Activated CD4-positive, alpha-beta memory T cell treated with anti-CD3 and anti-CD28 coated beads, Interleukin-2, amount 10 ng/mL, durations not matched to agents 7 days and 5 days (primary cell): ENCODE measurements around the gene RAMAC. TPM values are rescaled to one million over a fixed set of nuclear protein-coding genes. Genes with fewer than 3 reads are reported as not detected.

ENCODE experiments used
- CTCF ChIA-PET: fragments of 350-600 bp; sonication (Branson Sonifier 250); formaldehyde crosslinking; loops from one replicate; lab custom pipeline; 2021; ENCODE audit warnings: antibody characterized with exemption, inconsistent platforms; lab: Charles Lee
- POLR2A ChIA-PET: fragments of 350-600 bp; sonication (Branson Sonifier 250); formaldehyde crosslinking; loops from one replicate; lab custom pipeline; 2021; ENCODE audit warnings: antibody characterized with exemption; lab: Charles Lee
- DNase-seq: peaks from one replicate; pipeline ENCODE4 v3.0.0-alpha.2; 2020
- H3K27ac Mint-ChIP-seq: one replicate; pipeline ENCODE4 v1.8.0; 2021; ENCODE audit warnings: mild to moderate bottlenecking, mixed read lengths
- H3K27me3 Mint-ChIP-seq: one replicate; pipeline ENCODE4 v1.8.0; 2021; ENCODE audit warnings: mixed read lengths
- H3K36me3 Mint-ChIP-seq: one replicate; pipeline ENCODE4 v1.8.0; 2021; ENCODE audit warnings: low read depth, mixed read lengths
- H3K4me1 Mint-ChIP-seq: one replicate; pipeline ENCODE4 v1.8.0; 2021; ENCODE audit warnings: mixed read lengths
- H3K4me3 Mint-ChIP-seq: one replicate; pipeline ENCODE4 v1.8.0; 2021; ENCODE audit warnings: mild to moderate bottlenecking, mixed read lengths
- H3K9me3 Mint-ChIP-seq: one replicate; pipeline ENCODE4 v1.8.0; 2021; ENCODE audit warnings: mixed read lengths
- total RNA-seq, 2 experiments: library from RNA; stranded (reverse); gene quantifications; one replicate each; pipeline ENCODE4 v1.2.3, GENCODE V29; 2021

The RAMAC gene
- total RNA-seq, 2 experiments from 2014 or later = 24.1 TPM

GRCh38 chr15:82970696-82971095 lies 15.3 kb upstream of the RAMAC start:
- CTCF ChIA-PET = interaction anchor here (0.6 to 1.8 kb wide), 2 partner anchors 29 to 182 kb away, joined by 3 to 4 read pairs; no protein-coding TSS in a partner anchor
- no peak for DNase-seq
- H3K4me1 Mint-ChIP-seq = peaks cover 22% of the 10 kb centered on the region
- POLR2A ChIA-PET = interaction anchor here (1.3 kb wide), 1 partner anchor 16 kb away, joined by 5 read pairs; the partner anchor contains the start of gene RAMAC
- no peaks in the 10 kb centered on the region for H3K9me3 Mint-ChIP-seq
- H3K4me3 Mint-ChIP-seq = no peak overlapping the region
- H3K27me3 Mint-ChIP-seq = peaks cover 25% of the 10 kb centered on the region
- H3K27ac Mint-ChIP-seq = no peak overlapping the region
- H3K36me3 Mint-ChIP-seq = no peaks in the 10 kb centered on the region

GRCh38 chr15:82971218-82971984 lies 14.6 kb upstream of the RAMAC start:
- POLR2A ChIA-PET = interaction anchor here (1.3 kb wide), 1 partner anchor 15 kb away, joined by 5 read pairs; the partner anchor contains the start of gene RAMAC
- CTCF ChIA-PET = interaction anchor here (0.6 to 1.8 kb wide), 2 partner anchors 29 to 181 kb away, joined by 3 to 4 read pairs; no protein-coding TSS in a partner anchor
- Mint-ChIP-seq H3K27ac (no peak overlapping the region), H3K4me3 (no peak overlapping the region), H3K9me3 (no peaks in the 10 kb centered on the region), H3K4me1 (peaks cover 15% of the 10 kb centered on the region), H3K36me3 (no peaks in the 10 kb centered on the region), H3K27me3 (peaks cover 25% of the 10 kb centered on the region)
- DNase-seq = no peak

- H3K27ac Mint-ChIP-seq = no peak overlapping the region
- DNase-seq = no peak
- H3K27me3 Mint-ChIP-seq = peaks cover 21% of the 10 kb centered on the region
- ChIA-PET POLR2A (no interaction called here), CTCF (no interaction called here)
- no peaks in the 10 kb centered on the region for H3K9me3 Mint-ChIP-seq
- H3K4me1 Mint-ChIP-seq = peaks cover 2% of the 10 kb centered on the region
- H3K36me3 Mint-ChIP-seq = no peaks in the 10 kb centered on the region
- H3K4me3 Mint-ChIP-seq = no peak overlapping the region
Measured at GRCh38 chr15:82972990-82973389, 13.0 kb upstream of the RAMAC start.

DNA sequence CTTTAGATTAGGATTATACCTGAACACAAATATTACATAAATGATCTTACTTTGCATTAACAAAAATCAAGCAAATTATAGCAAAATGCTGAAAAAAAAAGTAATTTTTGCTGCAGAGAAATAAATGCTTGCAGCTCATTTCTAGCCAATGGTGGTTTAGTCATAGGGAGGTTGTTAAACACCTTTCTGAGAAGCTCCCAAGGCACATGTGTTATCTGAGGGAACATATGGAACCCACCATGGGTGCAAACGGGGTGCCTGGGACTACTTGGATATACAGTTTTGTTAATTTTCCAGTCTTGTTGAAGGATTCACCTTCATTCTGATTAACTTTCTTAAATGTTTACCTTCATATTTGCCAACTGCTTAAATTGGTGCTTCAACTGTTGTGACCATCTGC lies 8.9 kb upstream of the RAMAC start:
- no peaks in the 10 kb centered on the region for H3K9me3 Mint-ChIP-seq
- DNase-seq = no peak
- no peaks in the 10 kb centered on the region for H3K4me1 Mint-ChIP-seq
- ChIA-PET CTCF (no interaction called here), POLR2A (no interaction called here)
- no peak overlapping the region for H3K27ac Mint-ChIP-seq
- no peak overlapping the region for H3K4me3 Mint-ChIP-seq
- H3K27me3 Mint-ChIP-seq = no peaks in the 10 kb centered on the region
- H3K36me3 Mint-ChIP-seq = peaks cover 3% of the 10 kb centered on the region

DNA sequence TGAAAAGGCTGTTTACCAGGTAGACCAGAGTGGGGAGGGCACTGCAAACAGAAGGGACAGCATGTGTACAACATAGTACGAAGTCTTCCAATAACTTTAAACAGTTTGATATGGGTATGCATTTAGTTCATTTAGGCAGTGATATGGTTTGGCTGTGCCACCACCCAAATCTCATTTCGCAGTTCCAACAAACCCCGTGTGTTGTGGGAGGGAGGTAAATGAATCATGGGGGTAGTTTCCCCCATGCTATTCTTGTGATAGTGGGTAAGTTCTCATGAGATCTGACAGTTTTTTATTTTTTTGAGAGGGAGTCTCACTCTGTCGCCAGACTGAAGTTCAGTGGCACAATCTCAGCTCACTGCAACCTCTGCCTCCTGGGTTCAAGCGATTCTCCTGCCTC lies 7.6 kb upstream of the RAMAC start:
- POLR2A ChIA-PET = no interaction called here

DNA sequence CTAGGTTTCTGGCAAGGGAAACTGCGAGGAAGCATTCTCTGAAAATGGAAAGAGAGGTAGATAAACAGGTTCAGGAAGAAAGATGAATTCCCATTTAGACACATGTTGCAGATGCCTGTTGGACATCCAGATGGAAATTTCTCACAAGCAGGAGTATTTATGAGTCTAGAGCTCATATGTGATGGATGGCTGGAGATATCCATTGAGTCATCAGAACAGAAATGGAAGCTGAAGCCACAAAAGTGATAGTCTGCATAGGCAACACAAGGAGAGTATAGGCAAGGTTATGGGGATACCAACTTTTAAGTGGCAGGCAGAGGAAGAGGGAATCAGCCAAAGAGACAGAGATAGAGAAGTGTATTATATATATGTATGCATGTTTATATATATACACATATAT lies 6.3 kb upstream of the RAMAC start:
- Mint-ChIP-seq H3K9me3 (no peaks in the 10 kb centered on the region), H3K27me3 (no peaks in the 10 kb centered on the region), H3K4me3 (no peak overlapping the region), H3K36me3 (peaks cover 6% of the 10 kb centered on the region), H3K4me1 (peaks cover 4% of the 10 kb centered on the region), H3K27ac (no peak overlapping the region)
- ChIA-PET CTCF (no interaction called here), POLR2A (no interaction called here)
- no peak for DNase-seq

More for the DNA sequence above, 7.6 kb upstream of the RAMAC start:
- H3K4me3 Mint-ChIP-seq = no peak overlapping the region
- H3K27me3 Mint-ChIP-seq = no peaks in the 10 kb centered on the region
- H3K27ac Mint-ChIP-seq = no peak overlapping the region
- CTCF ChIA-PET = no interaction called here
- DNase-seq = no peak
- H3K4me1 Mint-ChIP-seq = no peaks in the 10 kb centered on the region
- H3K36me3 Mint-ChIP-seq = peaks cover 3% of the 10 kb centered on the region
- H3K9me3 Mint-ChIP-seq = no peaks in the 10 kb centered on the region

DNA sequence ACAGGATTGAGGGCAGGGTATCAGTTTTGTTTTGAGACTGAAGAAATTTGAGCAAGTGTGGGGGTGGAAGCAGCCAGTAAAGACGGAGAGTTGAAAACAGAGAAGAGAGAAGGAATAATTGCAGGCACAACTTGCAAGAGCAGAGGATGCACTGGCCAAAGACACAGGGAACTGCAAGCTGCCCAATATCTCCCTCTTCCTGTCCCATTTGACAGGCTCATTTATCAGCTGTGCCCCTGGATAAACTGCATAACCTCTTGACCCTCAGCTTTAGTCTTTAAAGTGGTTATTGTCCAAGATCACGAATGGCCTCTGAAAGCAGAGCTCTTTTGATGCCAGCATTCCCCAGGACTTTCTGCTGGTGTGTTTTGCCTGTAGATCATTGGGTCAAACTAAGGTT lies 5.0 kb upstream of the RAMAC start:
- Mint-ChIP-seq H3K27me3 (no peaks in the 10 kb centered on the region), H3K27ac (no peak overlapping the region), H3K4me3 (no peak overlapping the region), H3K36me3 (peaks cover 6% of the 10 kb centered on the region), H3K4me1 (peaks cover 15% of the 10 kb centered on the region), H3K9me3 (no peaks in the 10 kb centered on the region)
- DNase-seq = no peak
- POLR2A ChIA-PET = no interaction called here
- CTCF ChIA-PET = no interaction called here

DNA sequence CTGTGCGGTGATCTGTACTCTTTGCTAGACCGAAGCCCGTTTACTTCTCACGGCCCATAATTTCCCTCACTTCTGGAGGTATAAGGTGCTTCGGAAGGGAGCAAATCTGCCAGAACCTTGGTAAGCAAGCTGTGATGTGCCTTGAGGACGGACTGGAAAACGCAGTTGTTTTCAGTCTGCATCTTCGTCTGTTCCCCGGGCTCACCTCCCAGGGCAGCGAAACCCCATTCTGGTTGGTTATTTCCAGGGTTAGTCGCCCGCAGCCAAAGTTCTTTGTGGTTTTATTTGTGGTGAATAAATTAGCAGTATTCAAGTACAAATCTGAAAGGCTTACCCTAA lies 401 bp downstream of the RAMAC start:
- Mint-ChIP-seq H3K27me3 (no peaks in the 10 kb centered on the region), H3K4me3 (peak overlapping the region; percentile 95), H3K4me1 (peaks cover 37% of the 10 kb centered on the region), H3K9me3 (no peaks in the 10 kb centered on the region), H3K36me3 (peaks cover 40% of the 10 kb centered on the region), H3K27ac (peak overlapping the region; percentile 91)
- no peak for DNase-seq
- CTCF ChIA-PET = interaction anchor here (0.6 to 3.6 kb wide), 9 partner anchors 14 to 446 kb away, joined by 3 to 22 read pairs (median 6); partner anchors contain the start of genes C15orf40 and RPS17
- POLR2A ChIA-PET = interaction anchor here (0.8 to 2.9 kb wide), 20 partner anchors 14 to 450 kb away, joined by 3 to 29 read pairs (median 6); partner anchors contain the start of genes BTBD1, C15orf40, RPS17 and WHAMM

DNA sequence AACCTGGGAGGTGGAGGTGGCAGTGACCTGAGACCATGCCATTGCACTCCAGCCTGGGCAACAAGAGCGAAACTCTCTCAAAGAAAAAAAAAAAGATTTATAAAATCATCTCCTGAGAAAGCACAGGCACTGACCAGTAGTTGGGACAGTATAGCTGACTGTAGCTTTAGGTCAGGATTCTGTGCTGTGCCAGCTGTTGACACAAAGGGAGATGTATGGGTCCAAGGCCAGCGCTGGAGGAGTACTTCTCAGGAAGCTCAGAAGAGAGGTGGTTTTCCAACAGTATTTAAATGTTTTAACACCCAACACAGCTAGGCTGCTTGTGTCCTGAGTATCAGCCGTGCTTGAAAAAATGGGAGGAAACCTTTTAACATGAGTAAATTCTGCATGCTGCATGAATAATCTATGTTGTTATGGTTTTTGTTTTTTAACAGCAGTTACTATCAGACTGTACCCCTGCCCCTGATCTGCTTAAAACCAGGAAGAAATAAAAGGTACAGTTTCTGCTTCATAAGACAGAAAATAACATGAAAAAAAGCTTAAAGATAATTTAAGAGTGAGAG lies 6.5 kb downstream of the RAMAC start:
- no peak for DNase-seq
- Mint-ChIP-seq H3K4me1 (peaks cover 16% of the 10 kb centered on the region), H3K4me3 (no peak overlapping the region), H3K27me3 (no peaks in the 10 kb centered on the region), H3K9me3 (no peaks in the 10 kb centered on the region), H3K36me3 (peaks cover 28% of the 10 kb centered on the region), H3K27ac (no peak overlapping the region)
- ChIA-PET CTCF (interaction anchor here (0.7 to 1.2 kb wide), 2 partner anchors 69 to 142 kb away, joined by 4 to 6 read pairs; no protein-coding TSS in a partner anchor), POLR2A (no interaction called here)

DNA sequence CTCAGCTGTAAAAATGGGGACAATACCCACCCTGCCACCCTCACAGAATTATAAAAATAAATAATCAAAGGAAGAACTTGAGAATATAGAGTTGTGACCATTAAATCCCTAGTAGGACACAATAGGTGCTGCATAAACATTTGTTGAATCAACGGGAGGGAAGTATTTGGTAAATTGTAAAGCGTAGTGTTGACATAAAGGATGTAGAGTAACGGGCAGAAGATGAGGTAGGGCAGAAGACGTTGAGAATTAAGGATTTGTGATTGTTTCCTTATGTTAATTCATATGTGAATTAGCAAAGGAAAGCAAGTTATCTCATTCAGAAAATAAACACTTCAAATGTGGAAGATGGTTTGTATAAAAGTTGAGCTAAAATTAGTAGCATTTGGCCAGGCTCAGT lies 7.1 kb downstream of the RAMAC start:
- Mint-ChIP-seq H3K4me3 (no peak overlapping the region), H3K9me3 (no peaks in the 10 kb centered on the region), H3K4me1 (peaks cover 13% of the 10 kb centered on the region), H3K36me3 (peaks cover 24% of the 10 kb centered on the region), H3K27me3 (no peaks in the 10 kb centered on the region), H3K27ac (no peak overlapping the region)
- ChIA-PET POLR2A (no interaction called here), CTCF (interaction anchor here (0.7 to 1.2 kb wide), 2 partner anchors 68 to 143 kb away, joined by 4 to 6 read pairs; no protein-coding TSS in a partner anchor)
- DNase-seq = no peak

DNA sequence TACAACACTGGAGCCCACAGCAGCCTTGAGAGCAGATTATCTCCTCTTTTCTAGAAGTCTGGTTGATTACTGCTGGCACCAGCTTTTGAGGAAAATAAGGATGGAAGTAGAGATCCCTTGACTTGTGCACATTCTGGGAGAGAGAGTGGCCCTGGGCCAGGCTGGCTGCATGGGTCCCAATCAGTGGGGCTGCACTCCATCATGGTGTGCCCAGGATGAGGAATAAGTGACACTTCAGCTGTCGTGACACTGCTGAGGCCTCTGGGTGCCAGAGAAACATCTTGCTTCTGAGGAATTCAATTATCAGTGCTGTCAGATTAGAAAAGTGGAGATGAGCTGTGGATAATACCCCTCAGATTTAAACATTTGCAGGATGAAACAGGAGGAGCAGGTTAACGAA lies 9.1 kb downstream of the RAMAC start:
- no peak overlapping the region for H3K4me3 Mint-ChIP-seq
- peaks cover 8% of the 10 kb centered on the region for H3K36me3 Mint-ChIP-seq
- no peak overlapping the region for H3K27ac Mint-ChIP-seq
- CTCF ChIA-PET = interaction anchor here (0.6 to 0.9 kb wide), 2 partner anchors 16 to 98 kb away, joined by 3 read pairs; partner anchors contain the start of gene C15orf40
- H3K4me1 Mint-ChIP-seq = peaks cover 7% of the 10 kb centered on the region
- H3K27me3 Mint-ChIP-seq = no peaks in the 10 kb centered on the region
- no peaks in the 10 kb centered on the region for H3K9me3 Mint-ChIP-seq
- POLR2A ChIA-PET = no interaction called here
- DNase-seq = no peak

GRCh38 chr15:82995938-82996337 lies 9.9 kb downstream of the RAMAC start:
- DNase-seq = no peak
- CTCF ChIA-PET = interaction anchor here (0.9 kb wide), 1 partner anchor 15 kb away, joined by 3 read pairs; the partner anchor contains the start of gene C15orf40
- peaks cover 3% of the 10 kb centered on the region for H3K36me3 Mint-ChIP-seq
- H3K27me3 Mint-ChIP-seq = no peaks in the 10 kb centered on the region
- H3K4me1 Mint-ChIP-seq = peaks cover 12% of the 10 kb centered on the region
- no peak overlapping the region for H3K4me3 Mint-ChIP-seq
- no peaks in the 10 kb centered on the region for H3K9me3 Mint-ChIP-seq
- no peak overlapping the region for H3K27ac Mint-ChIP-seq
- POLR2A ChIA-PET = no interaction called here

DNA sequence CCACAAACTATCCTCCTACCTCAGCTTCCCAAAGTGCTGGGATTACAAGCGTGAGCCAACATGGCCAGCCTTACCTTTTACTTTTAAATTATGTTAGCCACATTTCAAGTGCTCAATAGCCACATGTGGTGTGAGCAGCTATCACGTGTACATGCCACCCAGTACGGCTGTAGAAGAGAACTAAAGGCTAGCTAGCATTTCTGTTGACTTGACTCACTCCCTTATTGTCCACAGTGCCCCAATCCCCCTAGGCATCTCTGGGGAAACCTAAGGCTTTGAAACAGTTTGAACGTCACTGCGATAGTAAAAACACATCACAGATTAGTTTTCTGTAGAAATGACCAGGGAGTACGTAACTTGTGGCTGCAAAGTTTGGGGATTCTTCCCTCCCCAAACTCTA lies 13.4 kb downstream of the RAMAC start:
- Mint-ChIP-seq H3K4me1 (peaks cover 8% of the 10 kb centered on the region), H3K36me3 (no peaks in the 10 kb centered on the region), H3K9me3 (no peaks in the 10 kb centered on the region), H3K27ac (no peak overlapping the region), H3K27me3 (no peaks in the 10 kb centered on the region), H3K4me3 (no peak overlapping the region)
- POLR2A ChIA-PET = interaction anchor here (0.8 to 2.6 kb wide), 4 partner anchors 12 to 459 kb away, joined by 4 to 18 read pairs (median 6); partner anchors contain the start of genes C15orf40 and RPS17
- DNase-seq = no peak
- CTCF ChIA-PET = interaction anchor here (0.8 to 2.4 kb wide), 16 partner anchors 12 to 468 kb away, joined by 3 to 61 read pairs (median 4); partner anchors contain the start of genes C15orf40 and RAMAC
